ENCODE results near the gene GEMIN5.
A peak's percentile ranks its signal among the peaks of the same experiment; 100 is the strongest.

The GEMIN5 gene

DNA sequence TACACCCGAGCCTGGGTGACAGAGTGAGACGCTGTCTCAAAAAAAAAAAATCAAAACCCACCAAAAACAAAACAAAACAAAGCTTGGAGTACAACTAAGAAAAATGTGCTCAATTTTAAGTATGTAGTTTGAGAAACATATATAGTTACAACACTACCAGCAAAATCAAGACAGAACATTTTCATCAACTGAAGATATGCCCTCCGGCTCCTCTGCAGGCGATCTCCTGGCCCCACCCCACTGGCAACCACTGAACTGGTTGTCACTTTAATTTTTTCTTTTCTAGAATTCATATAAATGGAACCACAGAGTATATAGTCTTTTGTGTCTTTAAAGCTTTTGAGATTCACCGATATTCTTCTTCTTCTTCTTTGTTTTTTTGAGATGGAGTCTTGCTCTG lies 44.6 kb downstream of the GEMIN5 start:
- no peak overlapping the region for H3K4me3 ChIP-seq (ENCODE audit: low read depth in 1 of 5, low read length in 5 of 5)
- H3K27ac ChIP-seq (ENCODE audit: low read depth, low read length): no peak overlapping the region
- no peak overlapping the region for H3K9ac ChIP-seq (ENCODE audit: low read length in 5 of 5)
- peaks cover 17 to 88% (median 60%) of the 10 kb centered on the region in 5 donors for H3K36me3 ChIP-seq (ENCODE audit: control insufficient read depth in 5 of 5, insufficient read depth in 5 of 5, low read length in 5 of 5)
- H3K4me1 ChIP-seq (ENCODE audit: control insufficient read depth in 5 of 5, insufficient read depth in 5 of 5, low read length in 5 of 5): peaks cover 0 to 36% (median 19%) of the 10 kb centered on the region in 5 donors
- H3K27me3 ChIP-seq (ENCODE audit: control insufficient read depth in 5 of 5, insufficient read depth in 4 of 5, low read length in 5 of 5): no peaks in the 10 kb centered on the region
- H3K9me3 ChIP-seq (ENCODE audit: control insufficient read depth in 5 of 5, low read length in 5 of 5): peaks cover 0 to 1% (median 0%) of the 10 kb centered on the region in 5 donors

DNA sequence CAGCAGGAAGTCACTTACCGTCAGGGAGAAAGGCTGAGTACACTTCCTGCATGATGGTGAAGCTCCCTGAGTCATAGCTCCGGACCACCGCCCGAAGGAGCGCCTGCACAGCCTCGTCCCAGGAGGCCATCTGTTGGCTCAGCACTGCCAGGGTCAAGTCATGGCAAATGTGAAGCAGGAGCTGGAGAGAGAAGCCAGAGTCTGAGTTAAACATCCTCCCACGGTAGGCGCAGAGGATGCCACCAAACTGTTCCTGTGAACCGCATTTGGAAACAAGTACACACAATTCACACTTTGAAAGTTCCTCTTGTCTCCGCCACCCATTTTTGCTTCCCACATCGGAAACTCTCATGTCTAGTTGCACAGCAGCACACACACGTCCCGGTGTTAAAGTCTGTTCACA lies 45.6 kb downstream of the GEMIN5 start:
- H3K9ac ChIP-seq (ENCODE audit: low read length in 5 of 5): no peak overlapping the region
- peaks cover 0 to 3% (median 0%) of the 10 kb centered on the region in 5 donors for H3K9me3 ChIP-seq (ENCODE audit: control insufficient read depth in 5 of 5, low read length in 5 of 5)
- no peaks in the 10 kb centered on the region for H3K27me3 ChIP-seq (ENCODE audit: control insufficient read depth in 5 of 5, insufficient read depth in 4 of 5, low read length in 5 of 5)
- peaks cover 0 to 26% (median 14%) of the 10 kb centered on the region in 5 donors for H3K4me1 ChIP-seq (ENCODE audit: control insufficient read depth in 5 of 5, insufficient read depth in 5 of 5, low read length in 5 of 5)
- no peak overlapping the region for H3K4me3 ChIP-seq (ENCODE audit: low read depth in 1 of 5, low read length in 5 of 5)
- H3K36me3 ChIP-seq (ENCODE audit: control insufficient read depth in 5 of 5, insufficient read depth in 5 of 5, low read length in 5 of 5): peaks cover 25 to 88% (median 65%) of the 10 kb centered on the region in 5 donors
- H3K27ac ChIP-seq (ENCODE audit: low read depth, low read length): no peak overlapping the region

DNA sequence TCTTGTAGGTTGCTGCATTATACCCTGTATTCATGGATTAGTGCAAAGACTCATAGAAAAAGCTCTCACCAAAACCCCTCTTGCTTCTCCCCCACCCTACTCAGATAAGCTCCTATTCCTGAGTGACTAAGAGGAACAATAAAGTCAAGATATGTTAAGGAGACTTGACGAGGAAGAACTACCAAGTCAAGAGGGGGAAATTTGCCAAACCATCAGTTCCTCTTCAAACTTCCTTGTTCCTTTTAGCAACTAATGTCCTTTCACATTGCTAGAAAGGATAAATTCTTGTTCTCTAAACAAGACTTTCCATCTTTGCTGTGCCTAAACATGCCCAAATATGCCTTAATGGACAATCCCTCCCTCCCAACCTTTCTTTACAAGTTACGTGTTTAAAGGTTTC lies 52.6 kb downstream of the GEMIN5 start:
- H3K27ac ChIP-seq (ENCODE audit: low read depth, low read length): no peak overlapping the region
- H3K36me3 ChIP-seq (ENCODE audit: control insufficient read depth in 5 of 5, insufficient read depth in 5 of 5, low read length in 5 of 5): peaks cover 36 to 53% (median 44%) of the 10 kb centered on the region in 5 donors
- H3K9me3 ChIP-seq (ENCODE audit: control insufficient read depth in 5 of 5, low read length in 5 of 5): peaks cover 10 to 21% (median 19%) of the 10 kb centered on the region in 5 donors
- no peak overlapping the region for H3K9ac ChIP-seq (ENCODE audit: low read length in 5 of 5)
- peaks cover 0 to 12% (median 0%) of the 10 kb centered on the region in 5 donors for H3K4me1 ChIP-seq (ENCODE audit: control insufficient read depth in 5 of 5, insufficient read depth in 5 of 5, low read length in 5 of 5)
- peak overlapping the region in 2 of 5 donors; percentile 2 to 15 for H3K4me3 ChIP-seq (ENCODE audit: low read depth in 1 of 5, low read length in 5 of 5)
- no peaks in the 10 kb centered on the region for H3K27me3 ChIP-seq (ENCODE audit: control insufficient read depth in 5 of 5, insufficient read depth in 4 of 5, low read length in 5 of 5)

DNA sequence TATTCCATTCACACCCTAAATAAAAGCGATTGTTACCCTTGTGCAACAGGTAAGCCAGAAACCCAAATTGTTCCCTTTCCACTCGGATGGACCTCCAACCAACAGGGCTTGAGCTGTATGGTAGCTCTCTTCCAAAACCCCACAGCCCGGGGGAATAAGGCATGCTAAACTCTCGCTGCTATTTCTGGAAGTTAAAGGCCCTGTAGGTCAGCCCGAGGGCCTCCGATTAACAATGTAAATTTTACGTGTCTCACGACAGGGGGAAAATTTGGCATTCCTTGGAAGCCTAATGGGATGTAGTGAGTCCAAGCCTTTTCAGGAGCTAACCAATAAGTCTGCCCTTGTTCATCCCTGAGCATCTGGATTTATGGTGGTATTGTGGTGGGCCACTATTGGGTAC lies 53.6 kb downstream of the GEMIN5 start:
- peaks cover 29 to 45% (median 37%) of the 10 kb centered on the region in 5 donors for H3K36me3 ChIP-seq (ENCODE audit: control insufficient read depth in 5 of 5, insufficient read depth in 5 of 5, low read length in 5 of 5)
- H3K27ac ChIP-seq (ENCODE audit: low read depth, low read length): no peak overlapping the region
- peaks cover 10 to 24% (median 19%) of the 10 kb centered on the region in 5 donors for H3K9me3 ChIP-seq (ENCODE audit: control insufficient read depth in 5 of 5, low read length in 5 of 5)
- H3K9ac ChIP-seq (ENCODE audit: low read length in 5 of 5): no peak overlapping the region
- no peak overlapping the region for H3K4me3 ChIP-seq (ENCODE audit: low read depth in 1 of 5, low read length in 5 of 5)
- no peaks in the 10 kb centered on the region for H3K27me3 ChIP-seq (ENCODE audit: control insufficient read depth in 5 of 5, insufficient read depth in 4 of 5, low read length in 5 of 5)
- peaks cover 0 to 12% (median 0%) of the 10 kb centered on the region in 5 donors for H3K4me1 ChIP-seq (ENCODE audit: control insufficient read depth in 5 of 5, insufficient read depth in 5 of 5, low read length in 5 of 5)

DNA sequence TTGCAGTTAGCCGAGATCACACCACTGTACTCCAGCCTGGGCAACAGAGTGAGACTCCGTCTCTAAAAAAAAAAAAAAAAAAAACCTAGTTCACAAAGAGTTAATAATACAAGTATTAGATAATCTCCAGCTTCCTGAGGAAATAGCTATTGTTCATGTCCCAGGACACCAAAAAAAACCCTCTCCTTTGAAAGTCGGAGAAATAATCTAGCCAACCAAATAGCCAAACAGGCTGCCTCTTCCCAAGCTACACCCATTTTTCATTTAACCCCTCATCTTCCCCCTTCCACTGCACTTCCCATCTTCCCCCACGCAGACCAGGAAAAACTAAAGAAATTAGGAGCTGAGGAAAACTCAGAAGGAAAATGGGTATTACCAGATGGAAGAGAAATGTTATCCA lies 56.0 kb downstream of the GEMIN5 start:
- H3K9me3 ChIP-seq (ENCODE audit: control insufficient read depth in 5 of 5, low read length in 5 of 5): peaks cover 16 to 34% (median 28%) of the 10 kb centered on the region in 5 donors
- H3K36me3 ChIP-seq (ENCODE audit: control insufficient read depth in 5 of 5, insufficient read depth in 5 of 5, low read length in 5 of 5): peaks cover 8 to 30% (median 21%) of the 10 kb centered on the region in 5 donors
- H3K27ac ChIP-seq (ENCODE audit: low read depth, low read length): no peak overlapping the region
- H3K4me1 ChIP-seq (ENCODE audit: control insufficient read depth in 5 of 5, insufficient read depth in 5 of 5, low read length in 5 of 5): peaks cover 0 to 12% (median 0%) of the 10 kb centered on the region in 5 donors
- no peak overlapping the region for H3K9ac ChIP-seq (ENCODE audit: low read length in 5 of 5)
- peak overlapping the region in 1 of 5 donors; percentile 6 for H3K4me3 ChIP-seq (ENCODE audit: low read depth in 1 of 5, low read length in 5 of 5)
- H3K27me3 ChIP-seq (ENCODE audit: control insufficient read depth in 5 of 5, insufficient read depth in 4 of 5, low read length in 5 of 5): no peaks in the 10 kb centered on the region

DNA sequence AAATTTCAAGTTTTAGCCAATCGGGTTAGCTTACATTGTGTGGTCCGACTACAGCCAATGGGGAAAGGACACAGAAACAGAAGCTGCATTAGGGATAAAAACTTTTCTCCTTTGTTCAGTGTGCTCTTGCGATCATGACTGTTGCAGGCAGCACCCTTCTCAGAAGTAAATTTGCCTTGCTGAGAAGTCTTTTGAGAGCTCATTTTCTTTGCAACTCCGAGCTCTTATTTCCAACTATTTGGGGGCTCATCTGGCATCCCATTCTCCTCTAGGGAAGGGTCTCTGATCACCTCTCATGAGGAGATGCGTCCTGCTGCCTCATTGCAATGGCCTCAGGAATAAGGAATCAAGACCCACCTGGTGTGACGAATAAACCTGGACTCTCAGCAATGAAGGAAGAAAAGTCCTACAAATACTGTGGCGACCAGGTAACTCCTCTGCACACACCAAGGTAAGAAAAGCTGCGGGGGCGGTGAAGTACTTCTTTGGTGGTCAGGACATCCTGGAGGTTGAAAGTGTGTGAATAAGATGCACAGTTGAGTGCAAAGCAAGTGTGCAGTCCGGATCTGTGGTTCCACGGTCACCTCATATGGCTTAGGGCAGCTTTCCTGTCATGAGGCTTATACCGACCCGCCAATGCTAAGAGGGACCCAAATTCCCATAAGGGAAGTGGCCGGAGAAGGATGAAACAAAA lies 59.2 kb downstream of the GEMIN5 start:
- no peak overlapping the region for H3K9ac ChIP-seq (ENCODE audit: low read length in 5 of 5)
- H3K36me3 ChIP-seq (ENCODE audit: control insufficient read depth in 5 of 5, insufficient read depth in 5 of 5, low read length in 5 of 5): peaks cover 18 to 42% (median 35%) of the 10 kb centered on the region in 5 donors
- H3K4me3 ChIP-seq (ENCODE audit: low read depth in 1 of 5, low read length in 5 of 5): no peak overlapping the region
- no peak overlapping the region for H3K27ac ChIP-seq (ENCODE audit: low read depth, low read length)
- peaks cover 0 to 12% (median 0%) of the 10 kb centered on the region in 5 donors for H3K4me1 ChIP-seq (ENCODE audit: control insufficient read depth in 5 of 5, insufficient read depth in 5 of 5, low read length in 5 of 5)
- H3K27me3 ChIP-seq (ENCODE audit: control insufficient read depth in 5 of 5, insufficient read depth in 4 of 5, low read length in 5 of 5): no peaks in the 10 kb centered on the region
- peaks cover 5 to 15% (median 10%) of the 10 kb centered on the region in 5 donors for H3K9me3 ChIP-seq (ENCODE audit: control insufficient read depth in 5 of 5, low read length in 5 of 5)

DNA sequence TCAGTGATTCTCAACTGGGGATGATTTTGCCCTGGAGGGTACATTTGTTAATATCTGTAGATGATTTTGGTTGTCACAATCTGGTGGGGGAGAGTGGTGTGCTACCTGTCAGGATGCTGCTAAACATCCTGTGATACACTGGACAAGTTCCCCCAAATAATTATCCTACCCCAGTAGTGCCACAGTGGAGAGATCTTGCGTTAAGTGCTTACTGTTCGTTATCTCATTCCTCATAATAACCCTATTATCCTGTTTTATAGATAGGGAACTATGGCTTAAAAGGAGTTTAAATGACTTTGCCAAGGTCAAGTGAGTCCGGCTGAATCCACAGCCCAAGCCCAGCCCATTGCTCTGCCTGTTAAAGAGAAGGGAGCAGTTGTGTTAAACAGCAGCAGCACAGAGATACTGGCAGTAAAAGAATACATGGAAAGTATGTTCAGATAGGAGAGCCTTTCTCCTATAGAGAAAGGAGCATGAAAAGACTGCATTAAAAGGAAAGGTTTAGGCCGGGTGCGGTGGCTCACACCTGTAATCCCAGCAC lies 64.2 kb downstream of the GEMIN5 start:
- Histone ChIP-seq H3K4me1 (ENCODE audit: control insufficient read depth in 5 of 5, insufficient read depth in 5 of 5, low read length in 5 of 5) (peaks cover 0 to 2% (median 1%) of the 10 kb centered on the region in 5 donors), H3K36me3 (ENCODE audit: control insufficient read depth in 5 of 5, insufficient read depth in 5 of 5, low read length in 5 of 5) (peaks cover 42 to 70% (median 66%) of the 10 kb centered on the region in 5 donors), H3K27ac (ENCODE audit: low read depth, low read length) (no peak overlapping the region), H3K27me3 (ENCODE audit: control insufficient read depth in 5 of 5, insufficient read depth in 4 of 5, low read length in 5 of 5) (no peaks in the 10 kb centered on the region), H3K9ac (ENCODE audit: low read length in 5 of 5) (peak overlapping the region in 1 of 5 donors; percentile 14), H3K4me3 (ENCODE audit: low read depth in 1 of 5, low read length in 5 of 5) (no peak overlapping the region), H3K9me3 (ENCODE audit: control insufficient read depth in 5 of 5, low read length in 5 of 5) (peaks cover 4 to 8% (median 5%) of the 10 kb centered on the region in 5 donors)

DNA sequence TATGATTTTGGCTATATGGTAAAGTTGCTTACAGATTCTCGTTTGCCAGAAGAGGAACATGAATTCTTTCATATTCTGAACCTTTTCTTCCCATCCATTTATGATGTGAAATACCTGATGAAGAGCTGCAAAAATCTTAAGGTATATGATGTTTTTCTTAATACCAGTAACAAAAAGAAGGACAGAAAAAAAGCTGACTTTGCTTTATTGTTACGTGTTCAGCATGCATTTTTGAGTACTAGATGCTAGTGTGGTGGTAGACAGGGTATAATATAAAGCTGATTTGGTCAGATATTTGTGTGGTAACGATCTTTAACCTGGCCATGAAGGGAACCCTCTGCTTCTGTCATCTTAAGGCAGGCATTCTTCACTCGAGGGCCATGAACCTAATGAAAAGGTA lies 66.3 kb downstream of the GEMIN5 start:
- no peak overlapping the region for H3K4me3 ChIP-seq (ENCODE audit: low read depth in 1 of 5, low read length in 5 of 5)
- H3K9me3 ChIP-seq (ENCODE audit: control insufficient read depth in 5 of 5, low read length in 5 of 5): no peaks in the 10 kb centered on the region
- no peak overlapping the region for H3K27ac ChIP-seq (ENCODE audit: low read depth, low read length)
- H3K27me3 ChIP-seq (ENCODE audit: control insufficient read depth in 5 of 5, insufficient read depth in 4 of 5, low read length in 5 of 5): no peaks in the 10 kb centered on the region
- H3K9ac ChIP-seq (ENCODE audit: low read length in 5 of 5): no peak overlapping the region
- H3K36me3 ChIP-seq (ENCODE audit: control insufficient read depth in 5 of 5, insufficient read depth in 5 of 5, low read length in 5 of 5): peaks cover 48 to 75% (median 61%) of the 10 kb centered on the region in 5 donors
- peaks cover 0 to 9% (median 8%) of the 10 kb centered on the region in 5 donors for H3K4me1 ChIP-seq (ENCODE audit: control insufficient read depth in 5 of 5, insufficient read depth in 5 of 5, low read length in 5 of 5)

DNA sequence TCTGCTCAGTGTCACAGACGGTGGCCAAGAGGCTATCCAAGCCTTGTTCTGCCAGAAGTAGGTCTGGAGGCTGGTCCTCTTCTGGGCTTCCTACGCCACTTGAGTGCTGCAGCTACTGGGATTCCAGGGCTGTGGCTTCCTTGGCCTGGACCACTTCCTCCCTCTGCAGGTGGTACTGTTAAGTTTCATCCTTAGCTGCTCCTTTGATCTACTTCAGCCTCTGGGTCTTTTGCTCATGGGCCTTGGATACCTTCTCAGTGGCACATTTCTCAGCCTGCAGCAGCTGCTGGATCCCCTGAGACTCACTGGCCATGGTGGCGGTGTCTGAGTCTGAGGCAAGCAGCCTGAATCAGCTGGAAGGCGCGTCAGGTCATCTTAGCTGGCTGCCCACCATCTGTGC lies 69.3 kb downstream of the GEMIN5 start:
- Histone ChIP-seq H3K9me3 (ENCODE audit: control insufficient read depth in 5 of 5, low read length in 5 of 5) (no peaks in the 10 kb centered on the region), H3K9ac (ENCODE audit: low read length in 5 of 5) (peak overlapping the region in 1 of 5 donors; percentile 30), H3K36me3 (ENCODE audit: control insufficient read depth in 5 of 5, insufficient read depth in 5 of 5, low read length in 5 of 5) (peaks cover 37 to 67% (median 52%) of the 10 kb centered on the region in 5 donors), H3K27ac (ENCODE audit: low read depth, low read length) (no peak overlapping the region), H3K27me3 (ENCODE audit: control insufficient read depth in 5 of 5, insufficient read depth in 4 of 5, low read length in 5 of 5) (no peaks in the 10 kb centered on the region), H3K4me3 (ENCODE audit: low read depth in 1 of 5, low read length in 5 of 5) (no peak overlapping the region), H3K4me1 (ENCODE audit: control insufficient read depth in 5 of 5, insufficient read depth in 5 of 5, low read length in 5 of 5) (peaks cover 0 to 12% (median 8%) of the 10 kb centered on the region in 5 donors)

DNA sequence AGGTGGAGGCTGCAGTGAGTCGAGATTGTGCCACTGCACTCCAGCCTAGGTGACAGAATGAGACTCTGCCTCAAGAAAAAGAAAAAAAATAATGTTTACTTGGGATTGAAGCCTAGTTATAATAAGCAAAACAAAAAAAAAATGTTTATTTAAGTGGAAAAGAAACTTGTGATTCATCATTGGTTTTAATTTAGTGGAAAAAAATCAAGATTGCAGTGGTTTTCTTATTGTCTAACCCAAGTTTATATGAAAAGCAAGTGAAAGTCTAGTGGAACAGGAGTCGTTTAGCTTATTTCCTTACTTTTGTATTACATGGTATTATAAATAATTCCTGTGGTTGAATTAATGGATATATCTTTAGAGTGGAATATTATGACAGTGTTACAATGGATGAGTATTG lies 71.2 kb downstream of the GEMIN5 start:
- H3K4me3 ChIP-seq (ENCODE audit: low read depth in 1 of 5, low read length in 5 of 5): no peak overlapping the region
- H3K9me3 ChIP-seq (ENCODE audit: control insufficient read depth in 5 of 5, low read length in 5 of 5): no peaks in the 10 kb centered on the region
- H3K4me1 ChIP-seq (ENCODE audit: control insufficient read depth in 5 of 5, insufficient read depth in 5 of 5, low read length in 5 of 5): peaks cover 3 to 27% (median 20%) of the 10 kb centered on the region in 5 donors
- no peak overlapping the region for H3K27ac ChIP-seq (ENCODE audit: low read depth, low read length)
- peaks cover 25 to 55% (median 41%) of the 10 kb centered on the region in 5 donors for H3K36me3 ChIP-seq (ENCODE audit: control insufficient read depth in 5 of 5, insufficient read depth in 5 of 5, low read length in 5 of 5)
- H3K27me3 ChIP-seq (ENCODE audit: control insufficient read depth in 5 of 5, insufficient read depth in 4 of 5, low read length in 5 of 5): no peaks in the 10 kb centered on the region
- no peak overlapping the region for H3K9ac ChIP-seq (ENCODE audit: low read length in 5 of 5)
